ENCODE results near the gene RNASEH2A.
"Not testable (repeated sequence)": the region's sequence is repeated elsewhere in the genome, so short reads cannot be mapped to it uniquely, and the experiment has no call there.

RNASEH2A gene

GRCh38 chr19:12794196-12794941, 12.0 kb upstream of the RNASEH2A start:
- no peak for DNase-seq

GRCh38 chr19:12794971-12795381, 11.4 kb upstream of the RNASEH2A start:
- DNase-seq, result no peak

GRCh38 chr19:12796146-12797071, 10.0 kb upstream of the RNASEH2A start:
- DNase-seq, result peak; percentile 80 to 83

GRCh38 chr19:12797141-12797587, 9.2 kb upstream of the RNASEH2A start:
- DNase-seq, result no peak

- not testable (repeated sequence) for DNase-seq
Measured at GRCh38 chr19:12797607-12798006, 8.8 kb upstream of the RNASEH2A start.

GRCh38 chr19:12799742-12800465, 6.5 kb upstream of the RNASEH2A start:
- DNase-seq, result no peak

- DNase-seq, result no peak
Measured at GRCh38 chr19:12800466-12800770, 6.0 kb upstream of the RNASEH2A start.

GRCh38 chr19:12800923-12801465, 5.4 kb upstream of the RNASEH2A start:
- DNase-seq, result no peak

- DNase-seq, result peak; percentile 79 to 85
Measured at GRCh38 chr19:12801466-12802266, 4.7 kb upstream of the RNASEH2A start, which contains the start of the genes PRDX2 and THSD8. PRDX2 (minus strand) TSS chr19:12801800; CDS start chr19:12801261, 539 bp downstream. THSD8 (plus strand) TSS chr19:12802069; CDS start chr19:12802072, 3 bp downstream.

- DNase-seq, result no peak
Measured at GRCh38 chr19:12802267-12803106, 3.9 kb upstream of the RNASEH2A start.

- no peak for DNase-seq
Measured at GRCh38 chr19:12804051-12804450, 2.3 kb upstream of the RNASEH2A start.

GRCh38 chr19:12815088-12815487, 8.7 kb downstream of the RNASEH2A start:
- no peak for DNase-seq

- not testable (repeated sequence) for DNase-seq
Measured at GRCh38 chr19:12817188-12817587, 10.8 kb downstream of the RNASEH2A start.

- not testable (repeated sequence) for DNase-seq
Measured at GRCh38 chr19:12817810-12818209, 11.4 kb downstream of the RNASEH2A start.

- DNase-seq, result no peak
Measured at GRCh38 chr19:12821761-12822160, 15.4 kb downstream of the RNASEH2A start.

- no peak for DNase-seq
Measured at GRCh38 chr19:12825254-12826131, 19.1 kb downstream of the RNASEH2A start.

- peak in 1 of 2 experiments; percentile 3 for DNase-seq
Measured at GRCh38 chr19:12828494-12828893, 22.1 kb downstream of the RNASEH2A start.

GRCh38 chr19:12833418-12833737, 27.0 kb downstream of the RNASEH2A start:
- DNase-seq, result no peak

- peak; percentile 43 to 62 for DNase-seq
Measured at GRCh38 chr19:12833738-12834565, 27.6 kb downstream of the RNASEH2A start.

All from SHP77 (cell line).